Muscle of leg (tissue), 16 donors: ENCODE measurements around the gene GBA3. TPM values are rescaled to one million over a fixed set of nuclear protein-coding genes. Genes with fewer than 3 reads are reported as not detected.

ENCODE experiments used
- DNase-seq: peaks from one replicate; pipeline ENCODE4 v3.0.0; 2013
- H3K27ac ChIP-seq: one replicate; pipeline ENCODE4 v1.5.1; 2013; ENCODE audit warnings: mild to moderate bottlenecking, low read length, control low read depth
- H3K27me3 ChIP-seq: one replicate; pipeline ENCODE4 v1.6.1; 2013; ENCODE audit warnings: low read length; ENCODE audit not compliant: control insufficient read depth, insufficient read depth
- H3K36me3 ChIP-seq: one replicate; pipeline ENCODE4 v1.6.1; 2013; ENCODE audit warnings: low read length; ENCODE audit not compliant: control insufficient read depth, insufficient read depth
- H3K4me1 ChIP-seq: one replicate; pipeline ENCODE4 v1.6.1; 2013; ENCODE audit warnings: low read length; ENCODE audit not compliant: control insufficient read depth, insufficient read depth
- H3K4me3 ChIP-seq: one replicate; pipeline ENCODE4 v1.5.1; 2013; ENCODE audit warnings: low read length, control low read depth
- H3K9me3 ChIP-seq: replicated peaks from 2 replicates; pipeline ENCODE4 v1.6.1; 2013; ENCODE audit warnings: low read depth, low read length; ENCODE audit not compliant: control insufficient read depth
- WGBS: methylation state at CpG from one replicate; pipeline ENCODE4 v1.1.5; 2013; ENCODE audit warnings: missing lambda C conversion rate; ENCODE audit not compliant: insufficient coverage; 5-methylcytosine and 5-hydroxymethylcytosine counted together
- long read RNA-seq, 11 donors: transcript quantifications; one replicate each; lab custom pipeline, GENCODE V29; 2026
- polyA plus RNA-seq, 8 donors: library from polyadenylated mRNA; unstranded; fragments of 120-200 nt; gene quantifications; one replicate each; pipeline versions ENCODE4 v1.2.1 to v1.2.3, GENCODE V29; 2013; ENCODE audit warnings: inconsistent platforms in 1 of 8, low replicate concordance in 1 of 8; ENCODE audit not compliant: insufficient read length in 8 of 8, insufficient read depth in 1 of 8
- total RNA-seq: library from RNA; stranded (reverse); fragments of 120-200 nt; gene quantifications from one replicate; pipeline ENCODE4 v1.2.4, GENCODE V29; 2013

GBA3 gene
- total RNA-seq (0.27 TPM), polyA plus RNA-seq (1 to 10 TPM in 2 of 8 donors, under 1 TPM in 6; 0.07 to 4.8 (median 0.31) TPM)
- long read RNA-seq, donor 1 = 0 reads
- long read RNA-seq, donor 2 = 0 reads
- long read RNA-seq, donor 3 = 0 reads
- long read RNA-seq, donor 4 = 0 reads
- long read RNA-seq, donor 5 = 0 reads
- long read RNA-seq, donor 6 = 0 reads
- long read RNA-seq, donor 7 = 0 reads
- long read RNA-seq, donor 8 = 0 reads
- long read RNA-seq, donor 9 = 0 reads
- long read RNA-seq, donor 10 = 0 reads
- long read RNA-seq, donor 11 = 0 reads

DNA sequence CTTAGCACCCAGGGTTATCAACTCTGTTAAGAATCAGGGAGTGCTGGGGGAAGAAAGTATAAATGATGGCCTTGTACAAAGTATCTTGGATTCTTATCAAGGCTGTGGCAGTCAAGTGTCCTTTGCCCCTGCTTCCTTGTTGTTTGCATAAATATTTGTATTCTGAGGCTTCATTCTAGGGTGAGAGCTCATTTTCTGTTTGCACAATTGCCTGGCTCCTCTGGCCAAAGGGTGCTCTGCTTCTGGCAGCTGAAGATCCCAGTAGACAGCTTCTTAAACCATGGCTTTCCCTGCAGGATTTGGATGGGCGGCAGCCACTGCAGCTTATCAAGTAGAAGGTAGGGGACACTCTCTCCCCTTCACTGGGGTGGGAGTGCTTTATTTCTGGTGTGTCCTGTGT, at the start of gene GBA3:
TSS of gene GBA3 (plus strand) at position 202 of the 400 bp plus-strand sequence.
- H3K9me3 ChIP-seq = no peaks in the 10 kb centered on the region
- H3K27me3 ChIP-seq = no peaks in the 10 kb centered on the region
- H3K4me1 ChIP-seq = no peaks in the 10 kb centered on the region
- WGBS = no CpG with 5 or more reads among the region's 1 CpG
- H3K4me3 ChIP-seq = no peak within 1 kb of the TSS
- no peaks in the 10 kb centered on the region for H3K36me3 ChIP-seq
- no peak within 1 kb of the TSS for H3K27ac ChIP-seq
- DNase-seq = no peak

DNA sequence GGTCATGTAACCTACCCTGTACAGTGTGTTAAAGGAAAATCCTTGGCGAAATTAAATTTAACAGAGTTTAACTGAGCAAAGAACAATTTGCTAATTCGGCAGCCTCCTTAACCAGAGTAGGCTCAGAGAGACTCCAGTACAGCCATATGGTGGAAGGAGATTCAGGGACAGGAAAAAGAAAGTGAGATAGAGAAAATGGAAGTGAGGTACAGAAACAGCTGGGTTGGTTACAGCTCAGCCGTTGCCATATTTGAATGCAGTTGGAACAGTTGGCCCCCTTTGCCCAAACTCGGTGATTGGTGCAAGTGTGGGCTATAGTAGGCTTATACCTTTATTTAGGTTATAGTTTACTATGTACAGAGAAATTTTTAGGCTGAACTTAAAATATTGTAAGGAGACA, 48.8 kb upstream of the GBA3 start:
- no peak overlapping the region for H3K4me3 ChIP-seq
- 86% methylated on average over 3 of the region's 4 CpGs for WGBS
- H3K27me3 ChIP-seq = no peaks in the 10 kb centered on the region
- H3K9me3 ChIP-seq = peaks cover 6% of the 10 kb centered on the region
- no peaks in the 10 kb centered on the region for H3K36me3 ChIP-seq
- no peak overlapping the region for H3K27ac ChIP-seq
- DNase-seq = no peak
- no peaks in the 10 kb centered on the region for H3K4me1 ChIP-seq

DNA sequence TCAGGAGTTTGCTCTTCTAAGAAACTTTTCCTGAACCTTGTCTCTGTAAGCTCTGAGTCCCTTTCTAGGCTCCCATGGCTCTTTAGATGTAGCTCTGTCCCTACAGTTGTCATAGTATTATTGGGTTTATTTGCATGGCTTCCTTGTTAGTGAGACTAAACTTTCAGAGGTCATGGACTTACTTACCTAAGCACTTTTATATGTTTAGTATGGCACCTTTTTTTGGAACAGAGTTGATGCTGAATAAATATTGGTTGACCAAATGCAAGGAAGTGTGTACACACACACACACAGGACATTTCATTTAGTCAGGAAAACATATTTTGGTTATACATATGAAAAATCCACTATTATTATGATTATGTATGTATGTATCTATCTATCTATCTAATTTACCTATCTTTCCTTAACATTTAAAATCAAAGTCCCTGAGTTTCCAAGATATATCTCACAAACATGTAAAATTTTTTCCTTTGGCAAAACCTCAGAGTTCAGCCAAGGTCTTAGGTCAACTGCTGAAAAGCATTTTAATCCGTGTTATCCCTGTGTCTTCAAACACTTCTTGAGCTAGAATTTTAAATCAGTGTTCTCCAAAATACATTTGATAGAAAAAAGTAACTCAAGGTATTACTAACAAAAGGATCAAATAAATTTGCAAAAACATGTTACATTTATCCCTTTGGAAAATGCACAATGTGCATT, 47.1 kb upstream of the GBA3 start:
- Histone ChIP-seq H3K4me3 (no peak overlapping the region), H3K27ac (no peak overlapping the region), H3K36me3 (no peaks in the 10 kb centered on the region), H3K27me3 (no peaks in the 10 kb centered on the region), H3K9me3 (no peaks in the 10 kb centered on the region), H3K4me1 (no peaks in the 10 kb centered on the region)
- WGBS = no CpG with 5 or more reads among the region's 1 CpG
- no peak for DNase-seq

DNA sequence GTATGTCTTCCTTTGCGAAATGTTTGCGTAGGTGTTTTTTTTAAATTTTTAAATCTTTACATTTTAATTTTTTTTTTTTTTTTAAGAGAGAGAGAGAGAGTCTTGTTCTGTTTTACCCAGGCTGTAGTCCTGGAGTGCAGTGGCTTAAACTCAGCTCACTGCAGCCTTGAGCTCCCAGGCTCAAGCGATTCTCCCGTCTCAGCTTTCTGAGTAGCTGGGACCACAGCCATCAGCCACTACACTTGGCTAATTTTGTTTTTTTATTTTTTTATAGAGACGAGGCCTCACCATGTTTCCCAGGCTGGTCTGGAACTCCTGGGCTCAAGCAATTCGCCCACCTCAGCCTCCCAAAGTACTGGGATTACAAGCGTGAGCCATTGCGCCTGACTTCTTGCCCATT, 43.7 kb upstream of the GBA3 start:
- H3K4me1 ChIP-seq = no peaks in the 10 kb centered on the region
- H3K27me3 ChIP-seq = no peaks in the 10 kb centered on the region
- DNase-seq = no peak
- no peak overlapping the region for H3K4me3 ChIP-seq
- no peaks in the 10 kb centered on the region for H3K9me3 ChIP-seq
- no CpG with 5 or more reads among the region's 8 CpGs for WGBS
- H3K36me3 ChIP-seq = no peaks in the 10 kb centered on the region
- H3K27ac ChIP-seq = no peak overlapping the region

DNA sequence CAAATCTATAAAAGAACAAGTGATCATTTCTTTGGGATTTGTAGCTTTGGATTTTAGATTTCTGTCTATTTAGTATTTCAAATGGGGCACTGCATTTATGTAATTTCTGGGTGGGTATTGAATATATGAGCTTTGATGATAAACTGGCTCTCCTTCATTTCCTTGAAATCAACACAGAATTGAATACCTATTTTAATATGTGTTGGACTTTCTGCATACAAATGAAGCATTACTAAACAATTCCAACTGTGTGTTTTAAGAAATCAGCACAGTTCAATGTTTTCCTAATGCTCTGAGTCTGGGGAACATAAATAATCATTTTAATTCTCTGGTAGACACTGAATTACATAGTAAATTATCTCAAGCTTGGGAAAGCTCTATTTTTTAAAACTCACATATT, 42.0 kb upstream of the GBA3 start:
- Histone ChIP-seq H3K4me3 (no peak overlapping the region), H3K27ac (no peak overlapping the region), H3K4me1 (no peaks in the 10 kb centered on the region), H3K9me3 (no peaks in the 10 kb centered on the region), H3K27me3 (no peaks in the 10 kb centered on the region), H3K36me3 (no peaks in the 10 kb centered on the region)
- DNase-seq = no peak

DNA sequence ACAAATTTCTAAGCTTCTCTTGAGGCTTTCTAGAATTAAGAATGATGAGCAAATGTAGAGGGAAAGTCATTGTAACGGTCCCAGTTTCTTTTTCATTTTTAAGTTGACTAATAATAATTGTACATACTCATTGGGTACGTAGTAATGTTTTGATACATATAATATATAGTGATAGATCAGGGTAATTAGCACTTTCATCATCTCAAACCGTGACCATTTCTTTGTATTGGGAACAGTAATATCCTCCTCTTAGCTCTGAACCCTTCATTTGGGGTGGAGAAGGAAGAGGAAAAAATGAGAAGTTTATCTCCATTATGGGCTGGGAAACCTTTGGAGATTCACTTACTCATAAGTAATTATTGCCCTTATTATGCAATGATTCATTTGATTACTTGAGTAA, 39.0 kb upstream of the GBA3 start:
- Histone ChIP-seq H3K9me3 (no peaks in the 10 kb centered on the region), H3K36me3 (no peaks in the 10 kb centered on the region), H3K4me1 (no peaks in the 10 kb centered on the region), H3K4me3 (no peak overlapping the region), H3K27ac (no peak overlapping the region), H3K27me3 (no peaks in the 10 kb centered on the region)
- no CpG with 5 or more reads among the region's 3 CpGs for WGBS
- DNase-seq = no peak

DNA sequence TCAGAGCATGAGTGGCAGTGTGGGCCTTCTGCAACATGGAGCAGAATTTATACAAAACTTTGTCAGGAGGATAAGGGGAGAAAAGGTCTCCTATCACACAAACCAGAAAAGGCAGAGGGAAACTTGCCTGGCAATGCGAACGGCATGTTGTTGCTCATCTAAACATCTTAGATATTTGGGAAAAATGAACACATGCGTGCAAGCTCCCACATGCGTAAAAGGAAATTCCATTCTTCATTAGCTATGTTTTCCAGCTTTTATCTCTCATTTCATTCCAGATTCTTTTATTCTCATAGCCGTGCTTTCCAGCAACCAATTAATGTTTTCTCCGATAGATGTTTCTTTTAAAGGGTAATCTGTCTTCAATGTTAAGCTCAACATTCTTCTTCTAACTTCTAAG, 31.3 kb upstream of the GBA3 start:
- no peaks in the 10 kb centered on the region for H3K27me3 ChIP-seq
- peaks cover 3% of the 10 kb centered on the region for H3K9me3 ChIP-seq
- DNase-seq = no peak
- no peak overlapping the region for H3K4me3 ChIP-seq
- no CpG with 5 or more reads among the region's 6 CpGs for WGBS
- no peak overlapping the region for H3K27ac ChIP-seq
- H3K4me1 ChIP-seq = no peaks in the 10 kb centered on the region
- no peaks in the 10 kb centered on the region for H3K36me3 ChIP-seq

DNA sequence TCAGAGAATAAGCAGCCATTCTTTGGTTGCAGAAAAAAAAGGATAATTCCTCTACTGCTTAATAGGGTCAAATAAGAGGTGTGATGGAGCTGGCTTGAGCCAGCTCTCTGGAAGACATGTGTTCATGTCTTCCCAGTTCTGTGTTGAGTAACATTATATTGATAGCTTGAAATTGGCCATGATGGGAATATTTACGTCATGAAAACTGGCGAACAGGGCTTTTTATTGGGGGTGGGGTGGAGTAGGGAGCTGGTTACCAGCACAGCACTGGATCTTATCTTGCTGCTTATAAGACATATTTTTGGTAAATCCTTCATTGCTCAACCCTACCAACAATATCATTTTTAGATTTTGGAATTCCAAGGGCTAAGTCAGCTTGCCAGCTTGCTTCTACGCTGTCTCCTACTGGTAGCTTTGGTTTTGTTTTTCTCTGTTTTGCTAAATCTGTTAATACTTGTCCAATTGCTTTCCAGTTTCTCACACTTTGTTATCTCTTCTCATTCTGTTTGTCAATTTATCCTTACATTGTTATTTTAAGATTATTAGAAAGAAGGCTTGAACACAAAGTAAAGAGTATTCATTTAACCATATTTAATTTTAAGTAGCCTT, 25.3 kb upstream of the GBA3 start:
- peaks cover 4% of the 10 kb centered on the region for H3K4me1 ChIP-seq
- H3K9me3 ChIP-seq = no peaks in the 10 kb centered on the region
- no peaks in the 10 kb centered on the region for H3K27me3 ChIP-seq
- no peak for DNase-seq
- no peak overlapping the region for H3K27ac ChIP-seq
- H3K4me3 ChIP-seq = no peak overlapping the region
- H3K36me3 ChIP-seq = no peaks in the 10 kb centered on the region
- WGBS = no CpG with 5 or more reads among the region's 3 CpGs

DNA sequence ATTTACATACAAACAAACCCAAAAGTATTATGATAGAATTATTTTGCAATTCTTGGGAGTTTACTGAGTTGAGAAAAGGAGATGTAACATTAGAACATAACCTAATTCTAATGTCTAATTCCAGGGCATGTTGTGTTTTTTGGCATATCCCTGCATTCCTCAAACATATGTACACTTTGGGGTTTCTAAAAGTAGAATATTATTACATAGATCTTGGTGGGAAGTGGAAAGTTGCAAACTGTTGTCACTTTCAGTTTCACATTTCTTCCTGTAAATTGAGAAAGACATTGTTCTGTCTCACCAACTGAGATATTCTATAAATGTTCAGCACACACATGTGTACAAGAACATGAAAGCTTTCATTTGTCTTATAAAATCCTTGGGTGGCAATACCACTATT, 24.4 kb upstream of the GBA3 start:
- no peaks in the 10 kb centered on the region for H3K27me3 ChIP-seq
- peak overlapping the region; percentile 85 for H3K27ac ChIP-seq
- peak; percentile 88 for DNase-seq
- no peaks in the 10 kb centered on the region for H3K9me3 ChIP-seq
- H3K36me3 ChIP-seq = no peaks in the 10 kb centered on the region
- H3K4me1 ChIP-seq = peaks cover 4% of the 10 kb centered on the region
- H3K4me3 ChIP-seq = no peak overlapping the region

DNA sequence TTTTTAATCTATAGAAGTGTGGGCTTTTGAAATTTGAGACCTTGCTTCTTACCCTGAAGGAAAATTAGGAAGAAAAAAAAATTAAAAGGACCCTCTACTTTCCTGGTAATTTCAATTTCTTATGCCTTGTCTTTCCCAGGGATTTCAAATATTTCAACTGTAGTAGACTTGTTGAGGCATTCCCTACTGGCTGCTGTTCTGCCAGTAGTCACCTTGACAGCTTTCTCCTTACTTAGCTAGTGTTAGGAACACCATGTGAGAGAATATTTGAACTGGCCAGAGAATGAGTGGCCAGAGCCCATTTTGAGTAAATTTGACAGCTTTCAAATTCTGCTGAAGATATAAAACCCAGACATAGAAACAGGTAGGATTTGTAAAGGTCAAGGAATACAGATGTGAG, 24.0 kb upstream of the GBA3 start:
- H3K4me1 ChIP-seq = peaks cover 4% of the 10 kb centered on the region
- no peaks in the 10 kb centered on the region for H3K36me3 ChIP-seq
- DNase-seq = no peak
- no peaks in the 10 kb centered on the region for H3K9me3 ChIP-seq
- peak overlapping the region; percentile 85 for H3K27ac ChIP-seq
- H3K4me3 ChIP-seq = no peak overlapping the region
- no peaks in the 10 kb centered on the region for H3K27me3 ChIP-seq
